Activated naive CD8-positive, alpha-beta T cell treated with anti-CD3 and anti-CD28 coated beads, Interleukin-2, amount 10 ng/mL, durations not matched to agents 7 days and 5 days (primary cell): ENCODE measurements around the gene ACOX1. TPM values are rescaled to one million over a fixed set of nuclear protein-coding genes. Genes with fewer than 3 reads are reported as not detected.

Experiments
- ATAC-seq: fragments of 150-1000 bp; cut with Tn5 transposase; one replicate; pipeline ENCODE4 v1.10.0; 2021; ENCODE audit warnings: low read depth, moderate library complexity
- POLR2A ChIA-PET: fragments of 350-600 bp; sonication (Branson Sonifier 250); formaldehyde crosslinking; loops from one replicate; lab custom pipeline; 2021; ENCODE audit warnings: antibody characterized with exemption; lab: Charles Lee
- DNase-seq: peaks from one replicate; pipeline ENCODE4 v3.0.0; 2021
- H3K27ac Mint-ChIP-seq: one replicate; pipeline ENCODE4 v1.8.0; 2022; ENCODE audit warnings: mild to moderate bottlenecking, mixed read lengths
- H3K27me3 Mint-ChIP-seq: one replicate; pipeline ENCODE4 v1.8.0; 2022; ENCODE audit warnings: mild to moderate bottlenecking, moderate library complexity, mixed read lengths
- H3K36me3 Mint-ChIP-seq: one replicate; pipeline ENCODE4 v1.8.0; 2021; ENCODE audit warnings: mild to moderate bottlenecking, mixed read lengths
- H3K4me1 Mint-ChIP-seq: one replicate; pipeline ENCODE4 v1.8.0; 2021; ENCODE audit warnings: mixed read lengths
- H3K4me3 Mint-ChIP-seq: one replicate; pipeline ENCODE4 v1.8.0; 2022; ENCODE audit warnings: mild to moderate bottlenecking, moderate library complexity, mixed read lengths
- H3K9me3 Mint-ChIP-seq: one replicate; pipeline ENCODE4 v1.8.0; 2021; ENCODE audit warnings: mixed read lengths
- total RNA-seq, 2 experiments: library from RNA; stranded (reverse); gene quantifications; one replicate each; pipeline ENCODE4 v1.2.3, GENCODE V29; 2021

The ACOX1 gene
- total RNA-seq, 2 experiments from 2014 or later = 28.3 to 30.2 TPM

GRCh38 chr17:76017481-76018339 lies 38.7 kb upstream of the ACOX1 start:
- H3K27ac Mint-ChIP-seq = no peak overlapping the region
- H3K4me3 Mint-ChIP-seq = no peak overlapping the region

GRCh38 chr17:76014925-76015261 lies 35.9 kb upstream of the ACOX1 start:
- Mint-ChIP-seq H3K9me3 (no peaks in the 10 kb centered on the region), H3K4me1 (peaks cover 5% of the 10 kb centered on the region), H3K27ac (no peak overlapping the region), H3K36me3 (no peaks in the 10 kb centered on the region), H3K27me3 (no peaks in the 10 kb centered on the region), H3K4me3 (no peak overlapping the region)
- DNase-seq (no peak), ATAC-seq (no peak)
- POLR2A ChIA-PET = interaction anchor here (1.1 to 1.5 kb wide), 3 partner anchors 42 to 265 kb away, joined by 3 to 4 read pairs (median 4); no protein-coding TSS in a partner anchor

More at GRCh38 chr17:76017481-76018339, 38.7 kb upstream of the ACOX1 start:
- no peaks in the 10 kb centered on the region for H3K36me3 Mint-ChIP-seq
- POLR2A ChIA-PET = interaction anchor here (1.6 kb wide), 1 partner anchor 12 kb away, joined by 3 read pairs; no protein-coding TSS in a partner anchor
- H3K27me3 Mint-ChIP-seq = no peaks in the 10 kb centered on the region
- ATAC-seq (no peak), DNase-seq (no peak)
- peaks cover 5% of the 10 kb centered on the region for H3K4me1 Mint-ChIP-seq
- H3K9me3 Mint-ChIP-seq = no peaks in the 10 kb centered on the region

- H3K4me1 Mint-ChIP-seq = peaks cover 2% of the 10 kb centered on the region
- H3K27ac Mint-ChIP-seq = peak overlapping the region; percentile 20
- DNase-seq (peak; percentile 80), ATAC-seq (peak; percentile 97)
- POLR2A ChIA-PET = interaction anchor here (0.5 to 1.7 kb wide), 8 partner anchors 12 to 488 kb away, joined by 3 to 5 read pairs (median 4); no protein-coding TSS in a partner anchor
- H3K9me3 Mint-ChIP-seq = no peaks in the 10 kb centered on the region
- H3K27me3 Mint-ChIP-seq = no peaks in the 10 kb centered on the region
- H3K4me3 Mint-ChIP-seq = peak overlapping the region; percentile 36
- no peaks in the 10 kb centered on the region for H3K36me3 Mint-ChIP-seq
These were observed 35.3 kb upstream of the ACOX1 start for GRCh38 chr17:76014100-76014924.

GRCh38 chr17:76013377-76013932 lies 34.5 kb upstream of the ACOX1 start:
- ATAC-seq (no peak), DNase-seq (no peak)
- no peaks in the 10 kb centered on the region for H3K36me3 Mint-ChIP-seq
- peaks cover 2% of the 10 kb centered on the region for H3K4me1 Mint-ChIP-seq
- no peaks in the 10 kb centered on the region for H3K9me3 Mint-ChIP-seq
- POLR2A ChIA-PET = interaction anchor here (0.9 to 1.7 kb wide), 5 partner anchors 16 to 266 kb away, joined by 3 to 5 read pairs (median 3); partner anchors contain the start of gene EXOC7
- peak overlapping the region; percentile 20 for H3K27ac Mint-ChIP-seq
- no peaks in the 10 kb centered on the region for H3K27me3 Mint-ChIP-seq
- H3K4me3 Mint-ChIP-seq = no peak overlapping the region

- H3K4me1 Mint-ChIP-seq = peaks cover 2% of the 10 kb centered on the region
- DNase-seq = no peak
- H3K9me3 Mint-ChIP-seq = no peaks in the 10 kb centered on the region
- H3K27me3 Mint-ChIP-seq = no peaks in the 10 kb centered on the region
- no peaks in the 10 kb centered on the region for H3K36me3 Mint-ChIP-seq
- H3K27ac Mint-ChIP-seq = no peak overlapping the region
- POLR2A ChIA-PET = interaction anchor here (0.5 to 0.6 kb wide), 2 partner anchors 76 to 264 kb away, joined by 3 read pairs; no protein-coding TSS in a partner anchor
- no peak for ATAC-seq
- no peak overlapping the region for H3K4me3 Mint-ChIP-seq
These were observed 33.0 kb upstream of the ACOX1 start for GRCh38 chr17:76011951-76012350.

- ATAC-seq (no peak), DNase-seq (no peak)
- Mint-ChIP-seq H3K9me3 (no peaks in the 10 kb centered on the region), H3K36me3 (no peaks in the 10 kb centered on the region), H3K4me3 (no peak overlapping the region), H3K27ac (no peak overlapping the region), H3K4me1 (peaks cover 6% of the 10 kb centered on the region), H3K27me3 (no peaks in the 10 kb centered on the region)
- POLR2A ChIA-PET = no interaction called here
These were observed 31.1 kb upstream of the ACOX1 start for GRCh38 chr17:76009969-76010661.

GRCh38 chr17:76009447-76009846 lies 30.5 kb upstream of the ACOX1 start:
- POLR2A ChIA-PET = interaction anchor here (0.6 kb wide), 1 partner anchor 110 kb away, joined by 3 read pairs; no protein-coding TSS in a partner anchor
- DNase-seq = no peak
- H3K4me1 Mint-ChIP-seq = peaks cover 6% of the 10 kb centered on the region
- H3K27me3 Mint-ChIP-seq = no peaks in the 10 kb centered on the region
- H3K4me3 Mint-ChIP-seq = no peak overlapping the region
- H3K27ac Mint-ChIP-seq = no peak overlapping the region
- no peak for ATAC-seq
- no peaks in the 10 kb centered on the region for H3K9me3 Mint-ChIP-seq
- H3K36me3 Mint-ChIP-seq = no peaks in the 10 kb centered on the region

- Mint-ChIP-seq H3K4me1 (peaks cover 5% of the 10 kb centered on the region), H3K27me3 (no peaks in the 10 kb centered on the region), H3K4me3 (no peak overlapping the region), H3K9me3 (no peaks in the 10 kb centered on the region), H3K27ac (no peak overlapping the region), H3K36me3 (no peaks in the 10 kb centered on the region)
- no peak for ATAC-seq
- no peak for DNase-seq
- POLR2A ChIA-PET = interaction anchor here (0.6 kb wide), 1 partner anchor 110 kb away, joined by 3 read pairs; no protein-coding TSS in a partner anchor
These were observed 29.9 kb upstream of the ACOX1 start for GRCh38 chr17:76008630-76009425.

- Mint-ChIP-seq H3K27ac (no peak overlapping the region), H3K4me1 (peaks cover 5% of the 10 kb centered on the region), H3K4me3 (no peak overlapping the region), H3K36me3 (no peaks in the 10 kb centered on the region), H3K27me3 (no peaks in the 10 kb centered on the region), H3K9me3 (no peaks in the 10 kb centered on the region)
- DNase-seq (no peak), ATAC-seq (no peak)
- POLR2A ChIA-PET = interaction anchor here (0.8 kb wide), 1 partner anchor 95 kb away, joined by 3 read pairs; the partner anchor contains the start of gene EXOC7
These were observed 29.2 kb upstream of the ACOX1 start for GRCh38 chr17:76008208-76008607.

- ATAC-seq (no peak), DNase-seq (no peak)
- H3K27me3 Mint-ChIP-seq = no peaks in the 10 kb centered on the region
- peaks cover 5% of the 10 kb centered on the region for H3K4me1 Mint-ChIP-seq
- H3K27ac Mint-ChIP-seq = no peak overlapping the region
- H3K36me3 Mint-ChIP-seq = no peaks in the 10 kb centered on the region
- H3K9me3 Mint-ChIP-seq = no peaks in the 10 kb centered on the region
- H3K4me3 Mint-ChIP-seq = no peak overlapping the region
- POLR2A ChIA-PET = interaction anchor here (0.8 kb wide), 1 partner anchor 95 kb away, joined by 3 read pairs; the partner anchor contains the start of gene EXOC7
These were observed 28.8 kb upstream of the ACOX1 start for GRCh38 chr17:76007850-76008165.

- DNase-seq (no peak), ATAC-seq (no peak)
- POLR2A ChIA-PET = interaction anchor here (0.8 kb wide), 1 partner anchor 96 kb away, joined by 3 read pairs; the partner anchor contains the start of gene EXOC7
- no peak overlapping the region for H3K27ac Mint-ChIP-seq
- no peaks in the 10 kb centered on the region for H3K36me3 Mint-ChIP-seq
- H3K27me3 Mint-ChIP-seq = no peaks in the 10 kb centered on the region
- no peak overlapping the region for H3K4me3 Mint-ChIP-seq
- peaks cover 5% of the 10 kb centered on the region for H3K4me1 Mint-ChIP-seq
- H3K9me3 Mint-ChIP-seq = no peaks in the 10 kb centered on the region
These were observed 28.3 kb upstream of the ACOX1 start for GRCh38 chr17:76007131-76007849.
